ENCODE measurements around the gene PSEN2. TPM values are rescaled to one million over a fixed set of nuclear protein-coding genes. Genes with fewer than 3 reads are reported as not detected.

PSEN2 gene
- total RNA-seq, 1 donor from 2014 or later, result 26.5 TPM

DNA sequence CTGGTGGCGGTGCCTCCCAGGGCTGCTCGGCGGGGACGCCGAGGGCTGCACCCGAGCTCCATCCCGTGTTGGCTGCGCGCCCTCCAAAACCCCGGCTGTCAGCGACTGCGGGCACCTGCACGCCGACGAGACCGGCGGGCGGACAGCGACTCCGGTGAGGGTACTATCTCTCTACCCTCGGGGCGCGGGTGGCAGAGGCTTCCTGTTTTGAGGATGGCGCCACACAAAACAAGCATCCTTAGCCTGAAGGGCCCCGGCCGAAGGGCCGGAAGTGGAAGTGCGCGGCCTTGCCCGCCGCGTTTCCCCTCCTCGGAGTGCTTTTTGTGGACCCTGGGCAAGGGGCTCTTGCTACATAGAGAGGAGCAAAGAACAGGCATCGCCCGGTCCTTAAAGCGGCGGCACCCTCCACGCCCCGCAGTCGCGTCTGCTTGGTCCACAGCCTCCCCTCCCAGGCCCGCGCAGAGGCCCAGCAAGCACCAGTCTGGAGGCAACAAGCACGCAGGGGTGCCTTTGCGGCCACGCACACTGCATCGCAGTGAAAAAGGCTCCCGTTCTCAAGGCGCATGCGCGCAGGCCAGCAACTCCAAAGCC, 69.1 kb downstream of the PSEN2 start:
- peaks cover 0 to 7% of the 10 kb centered on the region in 2 donors for H3K9me3 ChIP-seq
- no peaks in the 10 kb centered on the region for H3K36me3 ChIP-seq
- peaks cover 7 to 21% of the 10 kb centered on the region in 2 donors for H3K4me1 ChIP-seq
- intact Hi-C loops (cut with DNase I), result loop anchor here (1.0 to 10.0 kb wide), 4 partner anchors 35 to 603 kb away; partner anchors contain the start of gene PSEN2
- no peaks in the 10 kb centered on the region for H3K27me3 ChIP-seq
- H3K4me3 ChIP-seq, result peak overlapping the region; percentile 91 to 93
- DNase-seq (ENCODE audit: low spot score in 2 of 2), result peak in 1 of 2 donors; percentile 79
- TF ChIP-seq CTCF (IDR thresholded peaks at IDR 0.05), result no peak
- peak overlapping the region; percentile 95 to 97 for H3K27ac ChIP-seq

- no peak for TF ChIP-seq CTCF (IDR thresholded peaks at IDR 0.05)
- intact Hi-C loops (cut with DNase I), result loop anchor here (1.0 to 10.0 kb wide), 3 partner anchors 34 to 385 kb away; partner anchors contain the start of gene PSEN2
- peaks cover 0 to under 1% of the 10 kb centered on the region in 2 donors for H3K9me3 ChIP-seq
Measured at GRCh38 chr1:226940029-226940805, 69.8 kb downstream of the PSEN2 start, which contains the start of gene COQ8A. TSS of gene COQ8A (plus strand) at chr1:226940294. CDS start at chr1:226961386, 21,092 bp downstream.

GRCh38 chr1:226940806-226941067, 70.3 kb downstream of the PSEN2 start:
- DNase-seq (ENCODE audit: low spot score in 2 of 2), result no peak
- TF ChIP-seq CTCF (IDR thresholded peaks at IDR 0.05), result no peak
- intact Hi-C loops (cut with DNase I), result loop anchor here (1.0 to 10.0 kb wide), 3 partner anchors 34 to 384 kb away; partner anchors contain the start of gene PSEN2
- no peaks in the 10 kb centered on the region for H3K27me3 ChIP-seq
- H3K4me3 ChIP-seq, result peak overlapping the region; percentile 91 to 93
- no peaks in the 10 kb centered on the region for H3K9me3 ChIP-seq
- H3K27ac ChIP-seq, result peak overlapping the region in 1 of 2 donors; percentile 54
- H3K4me1 ChIP-seq, result peaks cover 7 to 21% of the 10 kb centered on the region in 2 donors
- H3K36me3 ChIP-seq, result no peaks in the 10 kb centered on the region

More at GRCh38 chr1:226940029-226940805, 69.8 kb downstream of the PSEN2 start, which contains the start of gene COQ8A:
- H3K27ac ChIP-seq, result peak within 1 kb of the TSS; percentile 95 to 97
- no peaks in the 10 kb centered on the region for H3K27me3 ChIP-seq
- peak; percentile 96 to 99 for DNase-seq (ENCODE audit: low spot score in 2 of 2)
- H3K4me1 ChIP-seq, result peaks cover 7 to 21% of the 10 kb centered on the region in 2 donors
- H3K4me3 ChIP-seq, result peak within 1 kb of the TSS; percentile 91 to 93
- no peaks in the 10 kb centered on the region for H3K36me3 ChIP-seq

- DNase-seq (ENCODE audit: low spot score in 2 of 2), result no peak
- H3K4me1 ChIP-seq, result peaks cover 7 to 21% of the 10 kb centered on the region in 2 donors
- intact Hi-C loops (cut with DNase I), result loop anchor here (10.0 kb wide), 1 partner anchor 382 kb away; no protein-coding TSS in a partner anchor
- no peaks in the 10 kb centered on the region for H3K36me3 ChIP-seq
- no peaks in the 10 kb centered on the region for H3K27me3 ChIP-seq
- H3K4me3 ChIP-seq, result peak overlapping the region in 1 of 2 donors; percentile 4
- no peak overlapping the region for H3K27ac ChIP-seq
- no peaks in the 10 kb centered on the region for H3K9me3 ChIP-seq
- TF ChIP-seq CTCF (IDR thresholded peaks at IDR 0.05), result no peak
Measured at GRCh38 chr1:226942392-226942791, 72.0 kb downstream of the PSEN2 start.

GRCh38 chr1:226943156-226943555, 72.7 kb downstream of the PSEN2 start:
- intact Hi-C loops (cut with DNase I), result loop anchor here (10.0 kb wide), 1 partner anchor 382 kb away; no protein-coding TSS in a partner anchor

More at GRCh38 chr1:226943156-226943555, 72.7 kb downstream of the PSEN2 start:
- Histone ChIP-seq H3K9me3 (peaks cover 0 to 5% of the 10 kb centered on the region in 2 donors), H3K4me1 (peaks cover 7 to 18% of the 10 kb centered on the region in 2 donors), H3K36me3 (no peaks in the 10 kb centered on the region), H3K4me3 (no peak overlapping the region), H3K27me3 (no peaks in the 10 kb centered on the region), H3K27ac (no peak overlapping the region)
- no peak for TF ChIP-seq CTCF (IDR thresholded peaks at IDR 0.05)
- DNase-seq (ENCODE audit: low spot score in 2 of 2), result peak in 1 of 2 donors; percentile 41
